Measurements from ENCODE around the gene RRP7A.
A peak's percentile ranks its signal among the peaks of the same experiment; 100 is the strongest.
"Not testable (repeated sequence)": the region's sequence is repeated elsewhere in the genome, so short reads cannot be mapped to it uniquely, and the experiment has no call there.

Gene RRP7A

DNA sequence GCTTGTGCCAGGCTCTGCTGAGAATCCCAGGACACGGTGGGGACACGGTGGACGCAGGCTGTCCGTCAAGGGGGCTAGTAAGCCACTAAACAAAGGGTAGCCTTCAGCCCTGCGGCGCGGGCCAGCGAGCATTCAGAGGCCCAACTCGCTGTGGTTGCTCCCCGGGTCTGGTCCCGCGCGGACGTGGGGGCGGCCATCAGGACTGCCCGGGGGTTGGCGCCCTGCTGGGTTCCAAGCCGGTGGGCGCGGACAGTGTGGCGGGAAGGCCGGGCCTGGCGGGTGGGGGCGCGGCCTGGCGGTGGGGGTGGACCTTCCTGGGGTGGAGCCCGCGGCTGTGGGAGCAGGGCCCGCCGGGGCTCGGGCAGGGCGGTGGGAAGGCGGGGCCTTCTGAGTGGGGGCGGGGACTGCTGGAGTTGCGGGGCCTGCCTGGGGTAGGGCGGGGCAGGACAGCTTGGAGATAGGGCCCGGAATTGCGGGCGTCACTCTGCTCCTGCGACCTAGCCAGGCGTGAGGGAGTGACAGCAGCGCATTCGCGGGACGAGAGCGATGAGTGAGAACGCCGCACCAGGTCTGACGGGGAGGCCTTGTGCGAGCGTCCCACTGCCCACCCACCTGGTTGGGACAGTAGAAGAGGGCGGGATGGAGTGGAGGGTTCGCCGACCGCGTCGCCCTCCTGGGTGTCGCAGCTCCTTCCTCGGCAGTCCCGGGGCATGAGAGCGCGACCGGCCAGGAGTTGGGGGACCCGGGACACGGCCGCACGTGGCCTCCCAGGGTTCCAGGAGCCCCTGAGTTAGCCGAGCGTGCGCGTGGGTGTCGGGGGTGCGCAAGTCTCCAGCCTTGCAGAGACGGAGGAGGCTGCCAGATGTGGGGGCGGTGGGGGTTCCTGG is 34.1 kb upstream of the RRP7A start, which contains the start of gene SERHL2:
Gene SERHL2, plus strand, starts transcription at position 482 of the 887 bp plus-strand sequence. Its CDS starts 65 bp downstream, at position 547.
- peak within 1 kb of the TSS; percentile 57 for H3K4me3 ChIP-seq (ENCODE audit: low read depth, low read length)
- no peaks in the 10 kb centered on the region for H3K4me1 ChIP-seq
- no peak for TF ChIP-seq CTCF (IDR thresholded peaks at IDR 0.05)
- H2AFZ ChIP-seq = peak within 1 kb of the TSS; percentile 73
- H3K9ac ChIP-seq = no peak within 1 kb of the TSS
- H3K27ac ChIP-seq = no peak within 1 kb of the TSS
- no peaks in the 10 kb centered on the region for H3K27me3 ChIP-seq (ENCODE audit: control insufficient read depth, insufficient read depth, low read length)
- H3K4me2 ChIP-seq (ENCODE audit: low read length) = peak within 1 kb of the TSS; percentile 96
- H3K79me2 ChIP-seq = no peaks in the 10 kb centered on the region
- no peaks in the 10 kb centered on the region for H3K9me3 ChIP-seq (ENCODE audit: control insufficient read depth, low read length)
- H3K36me3 ChIP-seq (ENCODE audit: control insufficient read depth, insufficient read depth, low read length) = no peaks in the 10 kb centered on the region

DNA sequence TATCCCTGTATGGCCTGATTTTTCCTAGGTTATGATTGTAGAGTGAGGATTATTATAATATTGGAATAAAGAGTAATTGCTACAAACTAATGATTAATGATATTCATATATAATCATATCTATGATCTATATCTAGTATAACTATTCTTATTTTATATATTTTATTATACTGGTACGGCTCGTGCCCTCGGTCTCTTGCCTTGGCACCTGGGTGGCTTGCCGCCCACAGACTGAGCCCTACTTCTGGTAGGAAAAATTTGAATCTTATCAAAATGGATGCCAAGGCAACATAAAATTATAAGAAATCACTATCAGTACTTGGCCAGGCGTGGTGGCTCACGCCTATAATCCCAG is 32.7 kb upstream of the RRP7A start:
- not testable (repeated sequence) for H3K9me3 ChIP-seq (ENCODE audit: control insufficient read depth, low read length); H2AFZ ChIP-seq; H3K4me3 ChIP-seq (ENCODE audit: low read depth, low read length); H3K36me3 ChIP-seq (ENCODE audit: control insufficient read depth, insufficient read depth, low read length); H3K9ac ChIP-seq; H3K4me1 ChIP-seq; H3K27ac ChIP-seq; H3K79me2 ChIP-seq; H3K4me2 ChIP-seq (ENCODE audit: low read length); H3K27me3 ChIP-seq (ENCODE audit: control insufficient read depth, insufficient read depth, low read length)

DNA sequence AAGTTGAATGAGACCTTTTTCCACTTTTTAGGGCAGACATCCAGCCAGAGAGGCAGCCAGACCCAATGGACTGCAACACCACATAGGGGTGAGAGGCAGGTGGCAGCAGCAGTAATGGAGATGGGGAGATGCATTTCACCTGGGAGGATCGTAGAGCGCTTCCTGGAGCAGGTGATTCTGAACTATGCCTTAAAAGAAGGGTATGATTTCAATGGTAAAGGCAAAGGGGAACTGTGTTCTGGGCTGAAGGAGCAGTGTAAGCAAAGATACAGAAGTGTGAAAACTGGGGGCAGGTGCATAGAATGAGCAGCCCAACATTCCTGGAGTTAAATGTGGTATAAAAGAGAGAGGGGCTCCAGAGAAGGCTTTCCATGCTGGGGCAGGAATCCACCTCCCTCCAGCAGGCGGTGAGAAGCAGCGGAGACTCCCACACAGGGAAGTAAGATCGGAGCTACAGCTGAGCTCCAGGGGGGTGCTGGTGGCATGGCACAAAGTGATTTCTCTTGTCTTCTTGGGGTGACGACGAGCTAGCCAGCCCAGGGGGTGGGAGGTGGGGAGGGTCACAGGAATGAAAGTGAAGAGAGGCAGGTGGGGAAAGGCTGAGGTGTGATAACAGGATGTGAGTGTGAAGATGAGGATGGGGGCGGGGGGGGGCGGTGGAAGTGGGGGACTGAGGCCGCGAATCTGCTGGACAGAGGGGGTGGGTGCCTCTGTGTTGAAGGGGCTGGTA is 29.9 kb upstream of the RRP7A start:
- Histone ChIP-seq H3K4me1 (no peaks in the 10 kb centered on the region), H3K4me2 (ENCODE audit: low read length) (no peak overlapping the region), H3K9ac (no peak overlapping the region), H2AFZ (no peak overlapping the region), H3K27ac (no peak overlapping the region), H3K27me3 (ENCODE audit: control insufficient read depth, insufficient read depth, low read length) (no peaks in the 10 kb centered on the region), H3K79me2 (no peaks in the 10 kb centered on the region), H3K36me3 (ENCODE audit: control insufficient read depth, insufficient read depth, low read length) (no peaks in the 10 kb centered on the region), H3K9me3 (ENCODE audit: control insufficient read depth, low read length) (no peaks in the 10 kb centered on the region), H3K4me3 (ENCODE audit: low read depth, low read length) (no peak overlapping the region)
- TF ChIP-seq CTCF (IDR thresholded peaks at IDR 0.05) = no peak

DNA sequence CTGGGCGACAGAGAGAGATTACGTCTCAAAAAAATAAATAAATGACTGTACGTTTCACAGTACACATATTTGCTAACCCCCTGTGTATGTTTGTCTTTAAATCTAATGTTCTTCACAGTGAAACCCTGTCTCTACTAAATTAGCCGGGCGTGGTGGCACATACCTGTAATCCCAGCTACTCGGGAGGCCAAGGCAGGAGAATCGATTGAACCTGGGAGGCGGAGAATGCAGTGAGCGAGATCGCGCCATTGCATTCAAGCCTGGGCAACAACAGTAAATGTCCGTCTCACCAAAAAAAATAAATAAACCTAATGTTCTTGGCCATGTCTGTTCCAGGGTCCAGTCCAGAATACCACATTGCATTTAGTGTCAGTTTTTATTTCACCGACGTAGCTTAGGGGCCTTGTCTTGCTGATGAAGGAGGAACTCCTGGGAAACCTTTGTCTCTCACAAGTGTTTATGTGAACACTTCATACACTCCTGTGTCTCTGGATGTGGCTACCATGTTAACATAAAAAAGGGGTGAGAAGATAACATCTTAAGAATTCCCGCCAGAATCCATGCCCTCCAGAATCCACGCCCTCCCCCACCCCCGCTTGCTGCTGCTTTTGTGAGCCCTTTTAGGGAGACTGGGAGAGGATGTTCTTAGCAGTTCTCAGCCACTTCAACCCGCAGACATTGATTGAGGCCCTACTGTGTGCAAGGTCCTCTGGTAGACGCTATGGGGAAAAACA is 29.2 kb upstream of the RRP7A start:
- H3K9me3 ChIP-seq (ENCODE audit: control insufficient read depth, low read length) = no peaks in the 10 kb centered on the region
- H2AFZ ChIP-seq = no peak overlapping the region
- H3K79me2 ChIP-seq = no peaks in the 10 kb centered on the region
- no peaks in the 10 kb centered on the region for H3K36me3 ChIP-seq (ENCODE audit: control insufficient read depth, insufficient read depth, low read length)
- no peaks in the 10 kb centered on the region for H3K27me3 ChIP-seq (ENCODE audit: control insufficient read depth, insufficient read depth, low read length)
- H3K9ac ChIP-seq = no peak overlapping the region
- no peak overlapping the region for H3K27ac ChIP-seq
- H3K4me3 ChIP-seq (ENCODE audit: low read depth, low read length) = no peak overlapping the region
- no peaks in the 10 kb centered on the region for H3K4me1 ChIP-seq
- no peak for TF ChIP-seq CTCF (IDR thresholded peaks at IDR 0.05)
- H3K4me2 ChIP-seq (ENCODE audit: low read length) = no peak overlapping the region

- H3K36me3 ChIP-seq (ENCODE audit: control insufficient read depth, insufficient read depth, low read length); H3K9me3 ChIP-seq (ENCODE audit: control insufficient read depth, low read length); H2AFZ ChIP-seq; H3K4me3 ChIP-seq (ENCODE audit: low read depth, low read length); H3K27ac ChIP-seq; H3K4me1 ChIP-seq; H3K9ac ChIP-seq; H3K4me2 ChIP-seq (ENCODE audit: low read length); H3K79me2 ChIP-seq; H3K27me3 ChIP-seq (ENCODE audit: control insufficient read depth, insufficient read depth, low read length): not testable (repeated sequence)
These were observed 28.5 kb upstream of the RRP7A start for GRCh38 chr22:42548126-42548525.

Measured in parathyroid adenoma (tissue), 2 donors.